OCI-LY1 (cell line): ENCODE results near the gene CACNG1.

ENCODE experiments used
- H2AFZ ChIP-seq: fragments of 200-600 bp; sonication (generic), shearing (Covaris generic); 2 replicates; pipeline ENCODE4 v1.6.0; 2014; ENCODE audit warnings: antibody characterized with exemption, mild to moderate bottlenecking, low read length
- H3F3A ChIP-seq: fragments of 200-600 bp; sonication (generic), shearing (Covaris generic); 2 replicates; pipeline ENCODE4 v1.6.0; 2014; ENCODE audit warnings: mild to moderate bottlenecking, antibody characterized with exemption, low read length, moderate library complexity; ENCODE audit not compliant: insufficient read depth
- H3K27ac ChIP-seq: fragments of 200-600 bp; sonication (generic); 2 replicates; pipeline ENCODE4 v1.5.1; 2014; ENCODE audit warnings: low read length, mixed run types, mild to moderate bottlenecking, low read depth; ENCODE audit not compliant: poor library complexity, severe bottlenecking
- H3K27me3 ChIP-seq: fragments of 200-600 bp; sonication (generic); 2 replicates; pipeline ENCODE4 v1.6.0; 2014; ENCODE audit warnings: antibody characterized with exemption, mild to moderate bottlenecking, low read length, moderate library complexity; ENCODE audit not compliant: insufficient read depth
- H3K36me3 ChIP-seq: fragments of 200-600 bp; sonication (generic); 2 replicates; pipeline ENCODE4 v1.6.1; 2014; ENCODE audit warnings: mild to moderate bottlenecking, antibody characterized with exemption, low read length, moderate library complexity, mixed read lengths; ENCODE audit not compliant: insufficient read depth
- H3K4me1 ChIP-seq: fragments of 200-600 bp; sonication (generic); 2 replicates; pipeline ENCODE4 v1.5.1; 2014; ENCODE audit warnings: mild to moderate bottlenecking, low read length, moderate library complexity; ENCODE audit not compliant: insufficient read depth, severe bottlenecking
- H3K4me2 ChIP-seq: fragments of 200-600 bp; sonication (generic), shearing (Covaris generic); 2 replicates; pipeline ENCODE4 v1.6.1; 2014; ENCODE audit warnings: low read length
- H3K4me3 ChIP-seq: fragments of 200-600 bp; sonication (generic); 2 replicates; pipeline ENCODE4 v1.5.1; 2014; ENCODE audit warnings: low read length, low read depth, mild to moderate bottlenecking, mixed read lengths; ENCODE audit not compliant: poor library complexity, severe bottlenecking
- H3K79me2 ChIP-seq: fragments of 200-600 bp; shearing (Covaris generic); 2 replicates; pipeline ENCODE4 v1.6.1; 2016; ENCODE audit warnings: mixed run types, low read length, mixed read lengths; ENCODE audit not compliant: insufficient read depth
- H3K9ac ChIP-seq: fragments of 200-600 bp; sonication (generic), shearing (Covaris generic); 2 replicates; pipeline ENCODE4 v1.6.1; 2014; ENCODE audit warnings: mild to moderate bottlenecking, low read length, mixed read lengths
- H3K9me2 ChIP-seq: fragments of 200-600 bp; sonication (generic), shearing (Covaris generic); 2 replicates; pipeline ENCODE4 v1.6.1; 2014; ENCODE audit warnings: low read depth, mild to moderate bottlenecking, low read length, mixed read lengths
- H3K9me3 ChIP-seq: fragments of 200-600 bp; shearing (Covaris generic); 2 replicates; pipeline ENCODE4 v1.6.1; 2014; ENCODE audit warnings: low read length, mixed read lengths
- H4K20me1 ChIP-seq: fragments of 200-600 bp; sonication (generic), shearing (Covaris generic); 2 replicates; pipeline ENCODE4 v1.6.0; 2016; ENCODE audit warnings: mild to moderate bottlenecking, low read length; ENCODE audit not compliant: insufficient read depth
- EZH2 ChIP-seq: fragments of 200-600 bp; sonication (generic), shearing (Covaris generic); IDR thresholded peaks from 2 replicates; pipeline ENCODE4 v1.8.0; 2017; ENCODE audit warnings: borderline replicate concordance, mixed run types, mild to moderate bottlenecking, antibody characterized with exemption, low read length, moderate library complexity, mixed read lengths
- TF ChIP-seq, protein P1 (sequence below): fragments of 200-600 bp; sonication (generic), shearing (Covaris generic); IDR thresholded peaks from 2 replicates; pipeline ENCODE4 v1.5.1; 2017; ENCODE audit warnings: mild to moderate bottlenecking, antibody characterized with exemption, low read length, moderate library complexity, mixed read lengths

CACNG1 gene

DNA sequence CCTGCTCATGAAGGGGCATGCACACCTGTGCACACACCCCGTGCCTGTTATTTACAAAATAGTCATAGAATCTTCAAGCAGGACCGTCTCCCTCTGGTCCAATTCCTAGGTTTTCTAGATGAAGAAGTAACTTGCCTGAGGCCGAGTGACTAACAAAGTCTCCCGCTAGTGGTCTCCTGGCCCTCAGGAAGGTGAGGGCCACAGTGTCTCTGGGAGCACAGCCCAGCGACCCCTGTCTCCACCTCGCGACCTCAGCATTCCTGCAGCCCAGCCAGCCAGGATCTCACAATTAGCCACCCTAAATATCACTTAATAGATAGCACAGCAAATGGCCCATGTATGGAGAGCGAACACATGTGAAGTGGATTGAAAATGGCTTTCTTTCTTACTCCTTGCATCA is 30.5 kb upstream of the CACNG1 start:
- no peak overlapping the region for H3K27ac ChIP-seq
- H4K20me1 ChIP-seq = no peaks in the 10 kb centered on the region
- H3K79me2 ChIP-seq = no peaks in the 10 kb centered on the region
- no peak overlapping the region for H3K4me2 ChIP-seq
- no peaks in the 10 kb centered on the region for H3F3A ChIP-seq
- no peak overlapping the region for H3K9ac ChIP-seq
- H2AFZ ChIP-seq = no peak overlapping the region
- H3K9me2 ChIP-seq = no peaks in the 10 kb centered on the region
- TF ChIP-seq EZH2 = no peak
- TF ChIP-seq, protein P1, sequence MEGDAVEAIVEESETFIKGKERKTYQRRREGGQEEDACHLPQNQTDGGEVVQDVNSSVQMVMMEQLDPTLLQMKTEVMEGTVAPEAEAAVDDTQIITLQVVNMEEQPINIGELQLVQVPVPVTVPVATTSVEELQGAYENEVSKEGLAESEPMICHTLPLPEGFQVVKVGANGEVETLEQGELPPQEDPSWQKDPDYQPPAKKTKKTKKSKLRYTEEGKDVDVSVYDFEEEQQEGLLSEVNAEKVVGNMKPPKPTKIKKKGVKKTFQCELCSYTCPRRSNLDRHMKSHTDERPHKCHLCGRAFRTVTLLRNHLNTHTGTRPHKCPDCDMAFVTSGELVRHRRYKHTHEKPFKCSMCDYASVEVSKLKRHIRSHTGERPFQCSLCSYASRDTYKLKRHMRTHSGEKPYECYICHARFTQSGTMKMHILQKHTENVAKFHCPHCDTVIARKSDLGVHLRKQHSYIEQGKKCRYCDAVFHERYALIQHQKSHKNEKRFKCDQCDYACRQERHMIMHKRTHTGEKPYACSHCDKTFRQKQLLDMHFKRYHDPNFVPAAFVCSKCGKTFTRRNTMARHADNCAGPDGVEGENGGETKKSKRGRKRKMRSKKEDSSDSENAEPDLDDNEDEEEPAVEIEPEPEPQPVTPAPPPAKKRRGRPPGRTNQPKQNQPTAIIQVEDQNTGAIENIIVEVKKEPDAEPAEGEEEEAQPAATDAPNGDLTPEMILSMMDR = no peak
- no peaks in the 10 kb centered on the region for H3K4me1 ChIP-seq
- peaks cover 4% of the 10 kb centered on the region; the same call in 1 of the 2 replicates for H3K27me3 ChIP-seq
- no peaks in the 10 kb centered on the region for H3K9me3 ChIP-seq
- no peak overlapping the region for H3K4me3 ChIP-seq
- no peaks in the 10 kb centered on the region for H3K36me3 ChIP-seq

DNA sequence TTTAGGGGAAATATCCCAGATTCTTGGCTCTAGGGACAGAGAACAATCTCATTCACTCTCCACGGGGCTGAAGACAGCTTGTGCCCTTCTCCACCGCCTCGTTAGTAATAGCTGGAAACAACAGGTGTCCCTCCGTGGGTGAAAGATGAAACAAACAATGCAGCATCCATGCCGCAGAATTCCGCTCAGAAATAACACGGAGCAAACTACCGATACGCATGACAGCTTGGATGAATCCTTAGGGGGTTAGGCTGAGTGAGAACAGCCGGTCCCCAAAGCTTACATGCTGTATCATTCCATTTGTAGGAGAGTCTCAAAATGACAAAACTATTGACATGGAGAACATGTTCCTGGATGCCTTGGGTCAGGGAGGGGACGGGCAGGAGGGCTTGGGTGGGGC is 29.4 kb upstream of the CACNG1 start:
- Histone ChIP-seq H3K79me2 (no peaks in the 10 kb centered on the region), H3K4me3 (no peak overlapping the region), H3K27me3 (peaks cover 4% of the 10 kb centered on the region; the same call in 1 of the 2 replicates), H3K9ac (no peak overlapping the region), H3K9me2 (no peaks in the 10 kb centered on the region), H3F3A (no peaks in the 10 kb centered on the region), H3K27ac (no peak overlapping the region), H3K4me1 (no peaks in the 10 kb centered on the region), H3K36me3 (no peaks in the 10 kb centered on the region), H4K20me1 (no peaks in the 10 kb centered on the region), H3K9me3 (no peaks in the 10 kb centered on the region), H3K4me2 (no peak overlapping the region), H2AFZ (no peak overlapping the region)
- TF ChIP-seq, protein P1 = no peak
- TF ChIP-seq EZH2 = no peak

DNA sequence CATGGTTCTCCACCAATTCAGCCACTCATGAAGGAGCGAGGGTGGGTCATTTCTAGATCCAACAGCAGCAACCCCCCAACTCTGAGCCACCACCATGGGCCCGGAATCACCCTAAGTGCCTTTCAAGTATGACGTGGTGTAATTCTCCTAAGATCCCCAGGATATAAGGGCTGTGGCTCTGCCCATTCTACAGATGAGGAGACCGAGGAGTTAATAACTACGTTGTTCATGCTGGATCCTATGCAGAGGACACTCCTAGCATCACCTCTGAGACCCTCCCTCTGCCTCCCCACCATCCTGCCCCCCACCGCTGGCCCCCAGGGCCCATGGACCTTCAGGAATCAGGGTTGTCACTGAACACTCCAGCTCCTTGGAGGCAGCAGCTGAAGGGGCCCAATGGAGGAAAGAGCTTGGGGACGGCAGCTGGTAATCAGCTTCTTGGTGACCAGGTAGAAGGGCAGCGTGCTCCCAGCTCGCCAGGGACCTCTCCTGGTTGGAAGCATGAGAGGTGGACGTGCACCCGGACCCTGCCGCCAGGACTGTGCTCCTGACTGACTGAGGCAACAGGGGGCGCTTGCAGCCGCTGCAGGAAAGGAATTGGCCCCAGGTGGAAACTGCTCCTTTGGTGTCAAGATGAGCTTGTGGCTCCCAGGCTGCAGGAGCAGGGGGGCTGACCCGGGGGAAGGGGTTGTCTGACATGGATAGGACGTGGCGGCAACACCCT is 28.2 kb upstream of the CACNG1 start:
- H3K36me3 ChIP-seq = no peaks in the 10 kb centered on the region
- H3K79me2 ChIP-seq = no peaks in the 10 kb centered on the region
- H3K27me3 ChIP-seq = peaks cover 4% of the 10 kb centered on the region; the same call in 1 of the 2 replicates
- no peaks in the 10 kb centered on the region for H3K9me2 ChIP-seq
- TF ChIP-seq, protein P1 = peak; percentile 15; the same call in 1 of the 2 replicates
- TF ChIP-seq EZH2 = no peak
- H3K9ac ChIP-seq = no peak overlapping the region
- no peaks in the 10 kb centered on the region for H3K4me1 ChIP-seq
- no peaks in the 10 kb centered on the region for H3F3A ChIP-seq
- no peak overlapping the region for H3K4me2 ChIP-seq
- H3K27ac ChIP-seq = no peak overlapping the region
- no peaks in the 10 kb centered on the region for H3K9me3 ChIP-seq
- no peaks in the 10 kb centered on the region for H4K20me1 ChIP-seq
- H2AFZ ChIP-seq = no peak overlapping the region
- H3K4me3 ChIP-seq = no peak overlapping the region
